Mammary epithelial cell (primary cell): ENCODE results near the gene PTPRQ.

Source experiments
- EZH2 ChIP-seq: IDR thresholded peaks from 2 replicates; pipeline ENCODE4 v1.6.1; 2012; ENCODE audit warnings: low read length, inconsistent platforms, borderline replicate concordance
- TF ChIP-seq, protein P1 (sequence below), 2 donors: IDR thresholded peaks in 1 of 2; conservative IDR thresholded peaks in 1 of 2; 2 replicates each; pipeline ENCODE4 v1.5.1; 2011 to 2012; ENCODE audit warnings: inconsistent platforms in 2 of 2, low read length in 2 of 2, mild to moderate bottlenecking in 2 of 2, control low read depth in 1 of 2, low read depth in 1 of 2; ENCODE audit not compliant: insufficient read depth in 1 of 2; ENCODE audit errors: extremely low read depth in 1 of 2

DNA sequence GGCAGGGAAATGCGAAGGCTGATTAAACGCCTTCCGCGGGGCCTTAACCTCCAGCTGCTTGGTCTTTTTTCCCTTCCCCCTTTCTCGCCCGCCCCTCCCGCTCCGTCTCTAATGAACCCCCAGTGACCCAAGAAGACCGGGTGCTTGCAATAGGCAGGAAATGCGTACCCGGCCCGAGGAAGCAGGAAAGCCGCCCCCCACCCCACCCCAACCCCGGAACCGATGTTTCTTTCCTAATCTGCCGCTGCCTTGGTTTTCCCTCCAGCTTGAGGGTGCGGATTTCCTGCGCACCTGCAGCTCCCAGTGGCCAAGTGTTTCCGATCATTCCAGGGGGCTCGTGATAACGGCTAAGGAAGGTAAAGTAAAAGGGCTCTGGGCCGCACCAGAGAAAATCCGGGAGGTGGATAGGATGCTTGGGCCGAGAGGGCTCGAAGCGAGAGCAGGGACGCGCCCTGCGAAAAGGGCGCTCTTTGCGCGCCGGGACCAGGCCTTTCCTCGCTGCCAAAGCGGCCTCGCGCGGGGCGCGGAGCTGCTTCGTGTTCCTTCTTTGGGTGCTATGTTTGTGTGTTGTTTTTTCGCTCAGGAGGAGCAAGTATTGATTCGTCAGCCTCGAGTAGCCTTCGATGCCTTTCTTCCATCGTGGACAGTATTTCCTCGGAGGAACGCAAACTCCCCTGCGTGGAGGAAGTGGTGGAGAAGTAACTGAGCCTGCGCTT is 264.4 kb downstream of the PTPRQ start:
- TF ChIP-seq, protein P1, sequence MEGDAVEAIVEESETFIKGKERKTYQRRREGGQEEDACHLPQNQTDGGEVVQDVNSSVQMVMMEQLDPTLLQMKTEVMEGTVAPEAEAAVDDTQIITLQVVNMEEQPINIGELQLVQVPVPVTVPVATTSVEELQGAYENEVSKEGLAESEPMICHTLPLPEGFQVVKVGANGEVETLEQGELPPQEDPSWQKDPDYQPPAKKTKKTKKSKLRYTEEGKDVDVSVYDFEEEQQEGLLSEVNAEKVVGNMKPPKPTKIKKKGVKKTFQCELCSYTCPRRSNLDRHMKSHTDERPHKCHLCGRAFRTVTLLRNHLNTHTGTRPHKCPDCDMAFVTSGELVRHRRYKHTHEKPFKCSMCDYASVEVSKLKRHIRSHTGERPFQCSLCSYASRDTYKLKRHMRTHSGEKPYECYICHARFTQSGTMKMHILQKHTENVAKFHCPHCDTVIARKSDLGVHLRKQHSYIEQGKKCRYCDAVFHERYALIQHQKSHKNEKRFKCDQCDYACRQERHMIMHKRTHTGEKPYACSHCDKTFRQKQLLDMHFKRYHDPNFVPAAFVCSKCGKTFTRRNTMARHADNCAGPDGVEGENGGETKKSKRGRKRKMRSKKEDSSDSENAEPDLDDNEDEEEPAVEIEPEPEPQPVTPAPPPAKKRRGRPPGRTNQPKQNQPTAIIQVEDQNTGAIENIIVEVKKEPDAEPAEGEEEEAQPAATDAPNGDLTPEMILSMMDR (conservative IDR thresholded peaks at IDR 0.05 in 1 of 2, IDR thresholded peaks at IDR 0.05 in 1 of 2; ENCODE audit: extremely low read depth in 1 of 2, insufficient read depth in 1 of 2, low read depth in 1 of 2, low read length in 2 of 2) = no peak
- no peak for TF ChIP-seq EZH2
